Left ventricle myocardium superior (tissue), 1 donor: ENCODE measurements around the gene ATP6V0E2. TPM values are rescaled to one million over a fixed set of nuclear protein-coding genes. Genes with fewer than 3 reads are reported as not detected.
"Not testable (repeated sequence)": the region's sequence is repeated elsewhere in the genome, so short reads cannot be mapped to it uniquely, and the experiment has no call there.

ENCODE experiments used
- ATAC-seq: fragments of 200-7000 bp; cut with Tn5 transposase; one replicate; pipeline ENCODE4 v1.9.1; 2020; ENCODE audit warnings: mild to moderate bottlenecking, moderate library complexity
- DNase-seq: peaks from one replicate; pipeline ENCODE4 v3.0.0-alpha.2; 2020
- intact Hi-C: fragments of 100-400 bp; cut with micrococcal nuclease; formaldehyde crosslinking; loops from one replicate; pipeline ENCODE4 v1.11.0; 2022
- long read RNA-seq: library from polyadenylated mRNA; unstranded; transcript quantifications from one replicate; pipeline ENCODE4 v2.0.0, GENCODE V29; 2021
- total RNA-seq: library from RNA; stranded (reverse); fragmentation: NEBNext Ultra II Directional; extraction: Animal tissue kit (Norgen Biotek cat#: 25700); gene quantifications from one replicate; pipeline ENCODE4 v1.2.1, GENCODE V29; 2021
- donor health status: DM: no; HTN: yes; CAD: no; lungs with severe emphysema.

ATP6V0E2 gene
- 168 TPM for total RNA-seq
- long read RNA-seq, transcript ATP6V0E2-203 (4 exons, 2,722 nt), result major isoform, 353 of 475 reads
- long read RNA-seq, partial matches to known transcripts, result 111 of 475 reads
- long read RNA-seq, other reads (novel, unspliced or antisense), result 8 of 475 reads

DNA sequence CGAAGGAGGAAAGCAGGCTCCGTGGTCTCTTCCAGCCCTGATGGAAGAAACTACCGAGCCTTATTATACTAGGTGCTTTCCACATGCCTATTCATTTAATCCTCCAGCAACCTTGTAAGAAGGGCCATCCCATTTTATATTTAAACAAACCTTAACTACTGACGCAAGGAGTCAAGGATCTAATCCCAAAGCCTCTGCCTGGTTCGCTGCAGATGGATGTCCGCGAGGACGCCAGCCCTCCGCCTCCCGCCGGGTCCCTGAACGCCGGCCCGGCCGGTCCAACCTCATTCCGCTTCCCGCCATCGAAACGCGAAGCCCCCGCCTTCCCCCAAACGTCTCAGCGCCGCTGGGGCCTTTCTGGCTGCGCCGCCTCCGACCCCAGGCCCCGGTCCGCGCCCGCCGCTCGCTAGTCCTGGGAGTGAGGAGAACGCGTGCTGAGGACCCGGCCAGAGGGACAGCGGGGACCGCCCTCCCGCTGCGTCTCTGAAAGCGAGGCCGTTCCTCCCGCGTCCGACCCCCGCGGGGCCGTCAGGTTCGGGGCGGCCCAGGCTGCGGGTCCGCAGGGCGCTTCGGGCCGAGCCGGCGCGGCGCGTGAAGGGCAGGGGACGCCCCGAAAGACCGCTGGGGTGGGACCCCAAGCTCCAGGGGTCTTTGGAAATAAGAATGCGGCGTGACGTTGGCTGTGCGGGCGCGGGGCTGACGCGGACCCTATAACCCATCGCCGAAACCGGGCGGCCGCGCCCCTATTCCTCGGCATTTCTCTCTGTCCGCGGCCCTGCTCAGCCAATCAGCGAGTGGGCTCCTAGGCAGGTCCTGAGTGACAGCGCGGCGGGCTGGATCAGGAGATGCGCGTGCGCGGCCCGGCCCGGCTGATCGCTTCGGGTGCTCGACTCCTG is at the start of gene ATP6V0E2:
ATP6V0E2 (plus strand) TSS at position 896 of the 896 bp plus-strand sequence. CDS start 97 bp downstream, outside the sequence.
- intact Hi-C loops, result no loop called here
- DNase-seq, result peak; percentile 98
- ATAC-seq, result peak; percentile 95

DNA sequence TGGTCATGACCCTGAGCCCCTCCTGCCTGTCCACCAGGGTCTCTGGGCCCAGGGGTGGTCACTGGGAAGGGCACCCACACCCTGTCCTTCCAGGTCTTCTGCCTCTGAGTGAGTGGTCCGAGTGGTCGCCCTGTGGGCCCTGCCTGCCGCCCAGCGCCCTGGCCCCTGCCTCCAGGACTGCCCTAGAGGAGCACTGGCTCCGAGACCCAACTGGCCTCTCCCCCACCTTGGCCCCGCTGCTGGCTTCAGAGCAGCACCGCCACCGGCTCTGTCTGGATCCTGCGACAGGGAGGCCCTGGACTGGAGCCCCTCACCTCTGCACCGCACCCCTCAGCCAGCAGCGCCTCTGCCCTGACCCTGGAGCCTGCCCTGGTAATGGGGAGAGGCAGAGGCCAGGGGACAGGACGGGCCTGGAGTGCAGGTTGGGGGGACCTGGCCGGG is 49.4 kb upstream of the ATP6V0E2 start:
- peak; percentile 29 for DNase-seq
- ATAC-seq, result no peak
- intact Hi-C loops, result no loop called here

DNA sequence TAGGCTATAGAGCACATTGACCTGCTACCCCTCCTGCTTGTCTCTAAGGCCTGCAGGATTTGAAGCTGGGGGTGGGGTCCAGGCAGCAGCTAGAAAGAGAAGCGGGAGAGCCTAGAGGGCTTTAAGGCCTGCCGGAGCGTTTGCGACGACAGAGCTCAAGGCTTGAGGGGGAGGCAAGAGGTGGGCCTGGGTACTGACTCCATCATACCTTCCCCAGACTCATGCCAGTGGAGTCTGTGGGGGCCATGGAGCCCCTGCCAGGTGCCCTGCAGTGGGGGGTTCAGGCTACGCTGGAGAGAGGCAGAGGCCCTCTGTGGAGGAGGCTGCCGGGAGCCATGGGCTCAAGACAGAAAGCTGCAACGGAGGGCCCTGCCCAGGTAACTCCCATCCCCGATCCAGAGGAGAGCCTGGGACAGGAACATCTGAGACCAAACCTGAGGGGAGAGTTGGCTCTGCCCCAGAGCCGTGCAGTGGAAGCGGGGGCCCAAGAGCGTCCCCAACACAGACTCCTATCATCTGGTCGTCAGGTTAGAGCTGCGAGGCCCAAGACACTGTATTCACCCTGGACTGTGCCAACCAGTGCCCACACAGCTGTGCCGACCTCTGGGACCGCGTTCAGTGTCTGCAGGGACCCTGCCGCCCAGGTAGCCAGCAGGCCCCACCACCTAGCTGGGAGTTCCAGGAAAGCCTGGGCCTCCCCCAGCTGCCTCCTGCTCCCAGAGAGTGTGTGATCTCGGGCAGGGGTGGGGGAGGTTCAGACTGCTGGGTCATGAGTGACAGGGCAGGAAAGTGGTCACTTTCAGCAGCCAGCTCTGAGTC is 48.8 kb upstream of the ATP6V0E2 start:
- no peak for DNase-seq
- ATAC-seq, result no peak
- intact Hi-C loops, result no loop called here

DNA sequence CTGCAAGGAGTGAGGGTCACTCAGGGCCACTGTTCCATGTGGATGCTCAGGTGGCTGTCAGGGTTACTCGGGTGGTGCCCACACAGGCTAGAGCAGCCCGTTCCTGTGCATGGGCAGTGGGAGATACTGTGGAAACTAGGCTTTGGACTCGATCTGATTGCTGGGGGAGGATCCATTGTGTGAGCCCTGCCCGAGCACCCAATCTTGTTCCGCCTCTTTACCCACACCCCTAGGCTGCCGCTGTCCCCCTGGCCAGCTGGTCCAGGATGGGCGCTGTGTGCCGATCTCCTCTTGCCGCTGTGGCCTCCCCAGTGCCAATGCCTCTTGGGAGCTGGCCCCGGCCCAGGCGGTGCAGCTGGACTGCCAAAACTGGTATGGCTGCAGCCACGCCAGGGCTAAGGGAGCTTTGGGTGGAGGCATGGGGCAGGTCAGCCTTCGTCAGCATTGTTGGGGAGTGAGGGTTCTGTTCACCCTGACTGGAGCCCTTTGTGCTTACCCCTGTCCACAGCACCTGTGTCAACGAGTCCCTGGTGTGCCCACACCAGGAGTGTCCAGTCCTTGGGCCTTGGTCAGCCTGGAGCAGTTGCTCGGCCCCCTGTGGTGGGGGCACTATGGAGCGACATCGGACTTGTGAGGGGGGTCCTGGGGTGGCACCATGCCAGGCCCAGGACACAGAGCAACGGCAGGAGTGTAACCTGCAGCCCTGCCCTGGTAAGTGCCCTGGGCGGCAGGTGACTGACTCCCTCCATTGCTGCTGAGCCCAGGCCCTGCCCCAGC is 48.0 kb upstream of the ATP6V0E2 start:
- ATAC-seq (no peak), DNase-seq (peak; percentile 22)
- intact Hi-C loops, result no loop called here

DNA sequence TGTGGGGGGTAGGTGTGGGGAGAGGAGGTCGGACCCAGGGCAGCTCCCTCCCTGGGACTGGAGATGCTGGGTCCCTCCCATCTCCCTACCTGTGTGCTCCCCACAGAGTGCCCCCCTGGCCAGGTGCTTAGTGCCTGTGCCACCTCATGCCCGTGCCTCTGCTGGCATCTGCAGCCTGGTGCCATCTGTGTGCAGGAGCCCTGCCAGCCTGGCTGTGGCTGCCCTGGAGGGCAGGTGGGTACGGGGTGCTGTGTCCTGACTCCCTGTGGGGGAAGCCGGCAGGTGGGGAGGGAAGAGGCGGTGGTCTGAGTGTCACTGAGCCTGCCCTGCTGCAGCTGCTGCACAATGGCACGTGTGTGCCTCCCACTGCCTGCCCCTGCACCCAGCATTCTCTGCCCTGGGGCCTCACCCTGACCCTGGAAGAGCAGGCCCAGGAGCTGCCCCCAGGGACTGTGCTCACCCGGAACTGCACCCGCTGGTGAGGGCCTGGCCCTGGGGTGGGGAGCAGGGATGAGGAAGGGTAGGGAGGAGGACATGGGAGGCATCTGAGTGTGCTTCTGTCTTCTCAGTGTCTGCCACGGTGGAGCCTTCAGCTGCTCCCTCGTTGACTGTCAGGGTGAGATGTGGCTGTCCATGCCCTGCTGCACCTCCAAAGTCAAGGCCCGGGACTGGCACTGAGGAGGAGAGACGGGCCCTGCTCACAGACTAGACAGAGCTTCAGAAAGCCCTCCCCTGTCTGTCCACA is 47.3 kb upstream of the ATP6V0E2 start:
- ATAC-seq, result no peak
- intact Hi-C loops, result no loop called here
- no peak for DNase-seq

DNA sequence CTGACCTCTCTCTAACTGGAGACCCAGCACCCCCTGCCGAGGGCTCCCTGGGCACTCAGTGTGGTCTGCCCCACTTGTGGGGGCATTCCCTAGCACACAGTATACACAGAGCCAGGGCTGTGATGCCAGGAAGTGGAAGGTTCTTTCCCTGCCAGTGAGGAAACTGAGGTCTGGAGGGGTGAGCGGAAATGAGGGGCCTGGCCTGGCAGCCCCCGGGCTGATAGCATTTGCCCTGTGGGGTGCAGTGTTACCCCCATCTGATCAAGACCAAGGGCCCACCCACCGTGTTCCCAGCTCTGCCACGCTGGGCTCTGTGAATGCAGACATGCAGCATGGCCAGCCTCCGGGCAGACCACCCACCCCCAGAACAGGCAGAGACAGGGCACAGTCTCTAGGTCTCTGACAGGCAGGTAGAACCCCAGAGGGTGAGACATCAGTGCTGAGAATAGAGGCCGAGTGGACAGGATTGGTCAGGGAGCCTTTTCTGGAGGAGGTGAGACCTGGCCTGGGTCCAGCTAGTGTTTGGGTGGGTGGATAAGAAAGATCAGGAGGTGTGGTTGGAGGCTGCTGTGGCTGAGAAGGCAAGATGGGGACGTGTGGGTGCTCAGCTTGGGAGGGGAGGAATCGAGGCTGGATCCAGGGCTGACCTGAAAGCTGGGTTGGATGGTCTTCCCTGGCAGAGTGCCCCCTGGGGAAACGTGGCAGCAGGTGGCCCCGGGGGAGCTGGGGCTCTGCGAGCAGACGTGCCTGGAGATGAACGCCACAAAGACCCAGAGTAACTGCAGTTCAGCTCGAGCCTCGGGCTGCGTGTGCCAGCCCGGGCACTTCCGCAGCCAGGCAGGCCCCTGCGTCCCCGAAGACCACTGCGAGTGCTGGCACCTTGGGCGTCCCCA is 46.4 kb upstream of the ATP6V0E2 start:
- intact Hi-C loops, result no loop called here
- DNase-seq (peak; percentile 23), ATAC-seq (no peak)

DNA sequence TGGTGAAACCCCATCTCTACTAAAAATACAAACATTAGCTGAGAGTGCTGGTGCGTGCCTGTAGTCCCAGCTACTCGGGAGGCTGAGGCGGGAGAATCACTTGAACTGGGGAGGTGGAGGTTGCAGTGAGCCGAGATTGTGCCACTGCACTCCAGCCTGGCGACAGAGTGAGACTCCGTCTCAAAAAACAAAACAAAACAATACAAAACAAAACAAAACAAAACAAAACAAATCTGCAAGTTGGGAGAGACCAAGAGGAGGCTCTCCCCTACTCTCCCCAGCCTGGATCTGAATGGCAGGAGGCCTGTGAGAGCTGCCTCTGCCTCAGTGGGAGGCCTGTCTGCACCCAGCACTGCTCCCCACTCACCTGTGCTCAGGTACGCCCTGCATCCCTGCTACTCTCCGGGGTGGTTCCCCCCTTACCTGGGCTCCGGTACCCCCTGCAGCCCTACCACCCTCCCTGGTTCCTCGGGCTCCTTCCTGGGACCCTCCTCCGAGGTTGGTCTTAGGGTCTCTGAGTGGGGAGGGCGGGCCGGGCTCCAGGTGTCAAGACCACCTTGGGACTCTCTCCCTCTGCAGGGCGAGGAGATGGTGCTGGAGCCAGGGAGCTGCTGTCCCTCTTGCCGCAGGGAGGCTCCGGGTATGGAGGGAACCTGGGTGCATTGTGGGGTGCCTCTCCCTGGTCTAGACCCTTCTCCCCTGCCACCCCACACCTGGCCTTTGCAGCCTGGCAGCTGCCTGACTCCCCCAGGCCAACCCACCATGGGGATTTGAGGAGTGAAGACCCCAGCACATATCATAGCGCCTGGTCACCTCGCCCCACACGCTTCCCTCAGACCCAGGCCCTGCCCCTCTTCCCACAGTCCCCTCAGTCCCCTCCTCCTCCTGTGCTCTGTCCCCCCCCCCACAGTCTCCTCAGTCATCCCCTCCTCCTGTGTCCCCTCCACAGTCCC is 45.1 kb upstream of the ATP6V0E2 start:
- DNase-seq (no peak), ATAC-seq (no peak)
- intact Hi-C loops, result no loop called here

DNA sequence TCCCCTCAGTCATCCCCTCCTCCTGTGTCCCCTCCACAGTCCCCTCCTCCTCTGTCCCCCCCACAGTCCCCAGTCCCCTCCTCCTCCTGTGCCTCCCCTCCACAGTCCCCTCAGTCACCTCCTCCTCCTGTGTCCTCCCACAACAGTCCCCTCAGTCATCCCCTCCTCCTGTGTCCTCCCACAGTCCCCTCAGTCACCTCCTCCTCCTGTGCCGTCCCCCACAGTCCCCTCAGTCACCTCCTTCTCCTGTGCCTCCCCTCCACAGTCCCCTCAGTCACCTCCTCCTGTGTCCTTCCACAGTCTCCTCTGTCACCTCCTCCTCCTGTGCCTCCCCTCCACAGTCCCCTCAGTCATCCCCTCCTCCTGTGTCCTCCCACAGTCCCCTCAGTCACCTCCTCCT is 43.2 kb upstream of the ATP6V0E2 start:
- DNase-seq, intact Hi-C loops, ATAC-seq: not testable (repeated sequence)

DNA sequence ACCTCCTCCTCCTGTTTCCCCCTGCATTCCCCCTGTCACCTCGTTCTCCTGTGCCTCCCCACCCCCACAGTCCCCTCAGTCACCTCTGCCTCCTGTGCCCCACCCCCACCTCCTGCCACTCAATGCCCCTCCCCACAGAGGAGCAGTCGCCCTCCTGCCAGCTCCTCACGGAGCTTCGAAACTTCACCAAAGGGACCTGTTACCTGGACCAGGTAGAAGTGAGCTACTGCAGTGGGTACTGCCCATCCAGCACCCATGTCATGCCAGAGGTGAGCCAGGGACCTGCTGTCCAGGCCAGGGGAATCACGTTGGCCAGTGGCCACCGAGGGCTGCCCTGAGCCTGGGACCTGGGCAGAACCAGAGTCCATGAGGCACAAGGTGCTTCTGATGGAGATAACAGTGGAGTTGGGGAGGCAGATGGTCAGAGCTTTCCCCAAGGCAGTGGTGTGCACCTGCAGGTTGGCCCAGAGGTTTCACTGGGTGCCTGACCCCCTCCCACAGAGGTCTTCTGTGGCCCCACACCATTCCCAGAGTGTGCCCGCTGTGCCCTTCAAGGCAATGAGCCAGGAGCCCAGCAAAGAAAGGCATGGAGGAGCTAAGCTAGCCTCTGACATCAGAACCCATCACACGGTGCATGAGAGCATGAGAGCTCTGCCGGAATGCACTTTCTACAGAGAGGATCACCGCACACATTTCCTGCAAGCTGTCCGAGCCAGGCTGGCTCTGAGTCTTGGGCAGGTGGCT is 42.6 kb upstream of the ATP6V0E2 start:
- intact Hi-C loops, result no loop called here
- ATAC-seq (no peak), DNase-seq (no peak)

DNA sequence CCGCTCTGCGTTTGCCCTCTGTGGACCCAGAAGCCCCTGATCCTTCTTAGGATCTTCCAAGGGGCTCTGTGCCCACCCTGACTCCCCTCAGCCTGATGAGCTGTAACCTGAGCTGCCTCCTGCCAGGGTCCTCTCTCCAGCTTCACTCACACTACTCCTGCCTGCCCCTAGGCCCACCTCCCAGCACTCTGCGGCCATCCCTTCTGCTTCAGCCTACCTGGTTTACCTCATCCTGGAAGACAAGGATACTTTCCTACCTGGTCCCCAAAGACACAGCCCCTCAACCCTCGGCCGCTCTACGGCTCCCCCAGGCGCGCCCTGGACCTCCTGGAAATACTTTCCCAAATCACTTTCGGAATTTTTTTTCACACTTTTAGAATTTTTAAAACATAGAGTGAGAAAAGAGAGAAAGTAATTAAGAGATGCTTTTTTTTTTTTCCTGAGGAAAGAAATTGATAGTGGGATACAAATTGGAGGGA is 42.0 kb upstream of the ATP6V0E2 start:
- intact Hi-C loops, result no loop called here
- DNase-seq (no peak), ATAC-seq (no peak)

DNA sequence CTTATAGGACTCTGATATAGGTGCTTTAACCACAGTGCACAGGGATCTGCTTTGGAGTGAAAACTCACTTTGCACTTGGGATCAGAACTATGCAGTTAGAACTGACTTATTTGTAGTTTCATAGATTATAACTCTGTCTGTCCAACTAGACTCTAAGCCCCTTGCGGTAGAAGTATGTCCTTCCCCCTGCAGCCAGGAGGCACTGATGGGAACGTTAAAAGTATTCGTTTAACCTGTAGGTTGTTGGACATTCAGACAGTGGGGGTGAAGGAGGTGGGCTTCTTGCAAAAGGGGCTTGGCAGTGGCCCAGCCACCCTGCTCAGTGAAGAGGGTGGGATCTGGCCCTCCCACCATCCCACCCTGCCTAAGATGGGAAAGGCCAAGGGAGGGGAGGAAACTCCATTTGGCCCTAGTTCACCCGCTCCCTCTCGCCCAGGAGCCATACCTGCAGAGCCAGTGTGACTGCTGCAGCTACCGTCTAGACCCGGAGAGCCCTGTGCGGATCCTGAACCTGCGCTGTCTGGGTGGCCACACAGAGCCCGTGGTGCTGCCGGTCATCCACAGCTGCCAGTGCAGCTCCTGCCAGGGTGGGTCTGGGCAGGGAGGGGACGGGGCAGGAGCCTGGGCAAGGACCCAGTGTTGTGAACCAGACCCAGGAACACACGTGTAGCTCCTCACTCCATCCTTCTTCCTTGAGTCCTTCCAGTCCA is 41.3 kb upstream of the ATP6V0E2 start:
- DNase-seq, result no peak
- ATAC-seq, result no peak
- intact Hi-C loops, result no loop called here

DNA sequence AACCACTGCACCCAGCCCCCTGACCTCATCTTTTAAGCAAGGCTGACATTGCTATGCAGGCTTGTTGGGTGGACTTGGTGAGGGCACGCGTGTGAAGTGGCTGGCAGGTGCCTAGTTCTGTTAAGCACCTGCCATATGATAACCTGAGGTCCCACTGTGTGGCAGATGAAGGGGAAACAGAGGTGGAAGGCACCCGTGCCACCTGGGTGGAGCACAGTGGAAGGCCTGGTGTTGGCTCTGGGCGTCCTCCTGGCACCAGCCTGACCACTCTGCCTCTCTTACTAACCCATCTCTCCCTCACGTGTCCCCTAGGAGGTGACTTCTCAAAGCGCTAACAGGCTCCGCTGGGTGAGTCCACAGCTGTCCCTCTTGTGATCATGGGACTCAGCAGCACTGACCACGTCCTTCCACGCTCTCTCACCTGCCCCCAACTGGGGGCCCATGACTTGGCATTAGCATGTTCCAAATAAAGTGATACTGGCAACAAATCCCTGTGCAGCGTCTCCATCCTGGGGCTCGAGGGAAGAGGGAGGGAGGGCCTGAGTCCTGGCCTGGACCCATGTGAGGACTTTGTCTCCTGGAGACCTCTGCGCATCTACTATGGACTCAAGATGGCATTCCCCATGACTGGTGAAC is 40.2 kb upstream of the ATP6V0E2 start:
- DNase-seq (no peak), ATAC-seq (no peak)

DNA sequence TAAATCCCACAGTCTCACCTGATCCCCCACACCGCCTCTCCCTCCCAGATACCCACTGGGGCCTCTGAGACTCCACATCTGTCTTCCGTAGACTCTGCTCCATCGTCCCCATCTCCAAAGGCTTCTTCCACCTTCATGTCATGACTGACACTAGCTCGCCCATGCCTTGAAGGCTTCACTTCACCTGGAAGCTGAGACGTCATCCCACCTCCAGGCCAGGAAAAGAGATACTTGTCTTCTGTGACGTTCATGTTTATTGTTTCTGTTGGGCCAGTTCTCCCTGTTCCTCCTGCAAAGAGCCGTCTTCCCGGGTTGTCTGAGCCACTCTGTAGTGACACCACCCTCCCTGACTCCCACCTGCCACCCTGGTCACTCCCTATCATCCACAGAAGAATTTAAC is 39.2 kb upstream of the ATP6V0E2 start:
- DNase-seq (no peak), ATAC-seq (no peak)
- intact Hi-C loops, result no loop called here

More for the DNA sequence above, 40.2 kb upstream of the ATP6V0E2 start:
- intact Hi-C loops, result no loop called here

DNA sequence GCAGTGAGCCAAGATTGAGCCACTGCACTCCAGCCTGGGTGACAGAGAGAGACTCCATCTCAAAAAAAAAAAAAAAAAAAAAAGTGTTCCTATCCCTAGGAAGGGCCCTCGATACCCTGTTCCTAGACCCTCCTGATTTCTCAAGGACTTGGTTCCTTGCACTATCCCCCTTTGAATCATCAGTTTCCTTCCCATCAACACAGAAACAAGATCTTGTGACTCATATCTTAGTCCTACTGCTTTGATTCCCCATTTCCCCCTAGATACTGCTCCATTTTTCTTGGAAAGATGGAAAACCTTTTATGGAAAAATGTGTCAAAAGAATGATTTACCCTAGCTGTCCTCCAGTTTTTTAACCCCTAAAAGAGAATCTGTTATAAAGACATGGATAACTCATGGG is 37.3 kb upstream of the ATP6V0E2 start:
- no peak for DNase-seq
- ATAC-seq, result no peak
- intact Hi-C loops, result no loop called here
